K562 (cell line): ENCODE data around the gene PHKG1. TPM values are rescaled to one million over a fixed set of nuclear protein-coding genes. Genes with fewer than 3 reads are reported as not detected.

Source experiments
- ESRRB ChIP-seq: fragments of 250-450 bp; sonication (Bioruptor Pico); IDR thresholded peaks from 2 replicates; pipeline ENCODE4 v1.5.0; 2020; ENCODE audit warnings: mild to moderate bottlenecking, moderate library complexity, borderline replicate concordance
- MYC ChIP-seq, 2 experiments: fragments of 250-450 bp in 1 of 2; sonication (Bioruptor Pico) in 1 of 2; IDR thresholded peaks; 2 replicates each; pipeline versions ENCODE4 v1.5.1 to v1.6.1; 2012 to 2021; ENCODE audit warnings: low read depth in 2 of 2, borderline replicate concordance in 1 of 2, improper control_type of control experiment in 1 of 2, low read length in 1 of 2, mild to moderate bottlenecking in 1 of 2, moderate library complexity in 1 of 2
- NFIC ChIP-seq: fragments of 450-650 bp; IDR thresholded peaks from 2 replicates; pipeline ENCODE4 v1.6.1; 2017; ENCODE audit warnings: mild to moderate bottlenecking, inconsistent platforms
- POLR2A ChIP-seq: fragments of 450-650 bp; conservative IDR thresholded peaks from 2 replicates; pipeline ENCODE4 v1.6.1; 2016
- SIN3A ChIP-seq, 2 experiments: fragments of 150-350 bp in 1 of 2; IDR thresholded peaks; 2 replicates each; pipeline ENCODE4 v1.6.1; 2011 to 2016; ENCODE audit warnings: borderline replicate concordance in 2 of 2, low read depth in 2 of 2, low read length in 2 of 2, mild to moderate bottlenecking in 2 of 2, moderate library complexity in 2 of 2; ENCODE audit not compliant: control insufficient read depth in 1 of 2
- U2AF1 ChIP-seq: fragments of 200-400 bp; formaldehyde crosslinking; optimal IDR thresholded peaks from 2 replicates; pipeline ENCODE3; 2017; ENCODE audit warnings: mild to moderate bottlenecking, low read depth, low read length, moderate library complexity
- ZBED1 ChIP-seq: IDR thresholded peaks from 2 replicates; pipeline ENCODE4 v1.6.1; 2014
- ZBTB17 ChIP-seq: fragments of 450-650 bp; formaldehyde crosslinking; IDR thresholded peaks from 2 replicates; pipeline ENCODE4 v1.4.0; 2020; ENCODE audit warnings: mild to moderate bottlenecking
- ZNF253 ChIP-seq: fragments of 250-450 bp; sonication (Bioruptor Pico); conservative IDR thresholded peaks from 2 replicates; pipeline ENCODE4 v1.6.1; 2021; ENCODE audit warnings: mild to moderate bottlenecking
- ZNF551 ChIP-seq: fragments of 250-450 bp; sonication (Bioruptor Pico); IDR thresholded peaks from 2 replicates; pipeline ENCODE4 v1.5.0; 2021; ENCODE audit warnings: mild to moderate bottlenecking, moderate library complexity
- ZNF584 ChIP-seq: fragments of 200-800 bp; sonication (Bioruptor generic); IDR thresholded peaks from 2 replicates; pipeline ENCODE4 v1.6.1; 2016; ENCODE audit warnings: low read depth, mild to moderate bottlenecking, missing genetic modification characterization, missing compliant biosample characterization
- ZNF76 ChIP-seq: fragments of 250-450 bp; sonication (Bioruptor Pico); IDR thresholded peaks from 2 replicates; pipeline ENCODE4 v1.4.0; 2020; ENCODE audit warnings: mild to moderate bottlenecking, moderate library complexity, borderline replicate concordance
- polyA plus RNA-seq, 8 experiments: library from polyadenylated mRNA; depleted of rRNA in 4 of 8; stranded (reverse) in 5 of 8; unstranded in 3 of 8; fragments of >200 nt; fragmentation: Nextera tagmentation in 2 of 8; fragmentation: Illumina TruSeq in 1 of 8; extraction: Ambion mirVana in 2 of 8; extraction: Trizol in 1 of 8; gene quantifications; 2 replicates each; pipeline versions ENCODE4 v1.2.1 to v1.2.3, GENCODE V29; 2011 to 2014; ENCODE audit warnings: inconsistent platforms in 1 of 8, missing spikeins in 1 of 8
- total RNA-seq, 7 experiments: library from RNA; depleted of rRNA in 6 of 7; stranded (reverse); fragments of >200 nt in 6 of 7; fragmentation: Illumina TruSeq in 2 of 7; extraction: Trizol in 2 of 7; gene quantifications; 2 replicates each; pipeline versions ENCODE4 v1.2.1 to v1.2.3, GENCODE V29; 2011 to 2021; ENCODE audit warnings: low replicate concordance in 1 of 7
- TF ChIP-seq, protein P1 (sequence below): fragments of 450-650 bp; formaldehyde crosslinking; IDR thresholded peaks from 2 replicates; pipeline ENCODE4 v1.4.0; 2020; ENCODE audit warnings: mild to moderate bottlenecking, moderate library complexity
- TF ChIP-seq, protein P2 (sequence below): sonication (generic); IDR thresholded peaks from 2 replicates; pipeline ENCODE4 v1.6.1; 2016
- TF ChIP-seq, protein P3 (sequence below): fragments of 450-650 bp; IDR thresholded peaks from 2 replicates; pipeline ENCODE4 v1.6.1; 2016
- TF ChIP-seq, protein P4 (sequence below): fragments of 450-650 bp; IDR thresholded peaks from one replicate; pipeline ENCODE4 v1.6.1; 2018; ENCODE audit warnings: mild to moderate bottlenecking, moderate library complexity; ENCODE audit not compliant: partially characterized antibody
- TF ChIP-seq, protein P5 (sequence below): sonication (generic); formaldehyde crosslinking; IDR thresholded peaks from 2 replicates; pipeline ENCODE4 v1.9.0; 2022; ENCODE audit warnings: mild to moderate bottlenecking, missing genetic modification reagents

The PHKG1 gene
- total and polyA plus RNA-seq, 9 of the 15 experiments (the other 6 are each of a cell fraction or from before 2014, with no cell fraction given): 0.10 to 0.83 (median 0.46) TPM

DNA sequence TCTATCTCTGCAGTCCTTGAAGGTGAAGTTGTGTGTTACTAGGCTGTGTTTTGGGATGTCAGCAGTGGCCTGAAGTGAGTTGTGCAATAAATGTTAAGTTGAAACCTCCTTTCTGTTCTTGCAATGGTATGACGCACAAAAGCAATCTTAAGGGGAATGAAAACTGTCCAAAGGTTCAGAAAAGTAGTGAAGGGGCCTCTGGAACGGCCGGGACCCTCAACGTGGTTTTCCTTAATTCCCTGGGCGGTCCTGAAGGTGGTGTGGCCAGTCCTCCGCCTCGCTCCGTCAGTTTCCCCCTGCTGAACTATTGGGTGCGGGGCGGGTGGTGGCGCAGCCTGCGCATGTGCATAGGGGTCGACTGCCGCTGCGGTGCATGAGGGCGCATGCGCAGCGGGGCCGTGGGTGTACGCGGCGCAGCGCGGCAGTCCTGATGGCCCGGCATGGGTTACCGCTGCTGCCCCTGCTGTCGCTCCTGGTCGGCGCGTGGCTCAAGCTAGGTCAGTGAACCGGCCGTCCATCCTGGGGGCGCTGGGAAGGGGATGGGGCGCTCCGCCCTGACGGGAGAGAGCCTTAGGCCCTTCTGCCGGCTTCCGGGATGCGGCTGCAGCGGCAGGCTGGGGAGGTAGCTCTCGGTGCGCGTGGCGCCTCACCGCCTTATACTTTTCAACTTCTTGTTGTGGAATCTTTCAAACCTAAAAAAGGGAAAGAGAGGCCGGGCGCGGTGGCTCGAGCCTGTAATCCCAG lies 28.7 kb downstream of the PHKG1 start, which contains the start of gene SUMF2 (continued):
- TF ChIP-seq ZNF76 (CRISPR knock-in tag) (0 out of 2 replicates have a peak, but pooled peaks have one; percentile 20), ZBED1 (peak; percentile 78), MYC (IDR thresholded peaks at IDR 0.05; ENCODE audit: low read depth, low read length) (peak; percentile 93), MYC (CRISPR knock-in tag; IDR thresholded peaks at IDR 0.05; ENCODE audit: borderline replicate concordance, low read depth) (peak; percentile 87), ESRRB (CRISPR knock-in tag) (peak; percentile 73; the same call in 1 of the 2 replicates), ZNF253 (0 out of 2 replicates have a peak, but pooled peaks have one; percentile 61), SIN3A (IDR thresholded peaks at IDR 0.05; ENCODE audit: borderline replicate concordance in 2 of 2, control insufficient read depth in 1 of 2, low read depth in 2 of 2, low read length in 2 of 2) (peak; percentile 50 to 53; a peak in 2 of 4 replicates), ZNF551 (CRISPR knock-in tag) (0 out of 2 replicates have a peak, but pooled peaks have one; percentile 40), U2AF1 (no peak), POLR2A (peak; percentile 95), ZNF584 (CRISPR knock-in tag) (no peak), NFIC (peak; percentile 27; the same call in 1 of the 2 replicates), ZBTB17 (CRISPR knock-in tag) (peak; percentile 80; the same call in 1 of the 2 replicates)
- TF ChIP-seq, protein P1, sequence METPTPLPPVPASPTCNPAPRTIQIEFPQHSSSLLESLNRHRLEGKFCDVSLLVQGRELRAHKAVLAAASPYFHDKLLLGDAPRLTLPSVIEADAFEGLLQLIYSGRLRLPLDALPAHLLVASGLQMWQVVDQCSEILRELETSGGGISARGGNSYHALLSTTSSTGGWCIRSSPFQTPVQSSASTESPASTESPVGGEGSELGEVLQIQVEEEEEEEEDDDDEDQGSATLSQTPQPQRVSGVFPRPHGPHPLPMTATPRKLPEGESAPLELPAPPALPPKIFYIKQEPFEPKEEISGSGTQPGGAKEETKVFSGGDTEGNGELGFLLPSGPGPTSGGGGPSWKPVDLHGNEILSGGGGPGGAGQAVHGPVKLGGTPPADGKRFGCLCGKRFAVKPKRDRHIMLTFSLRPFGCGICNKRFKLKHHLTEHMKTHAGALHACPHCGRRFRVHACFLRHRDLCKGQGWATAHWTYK (CRISPR knock-in tag): peak; percentile 82; the same call in 1 of the 2 replicates
- TF ChIP-seq, protein P2, sequence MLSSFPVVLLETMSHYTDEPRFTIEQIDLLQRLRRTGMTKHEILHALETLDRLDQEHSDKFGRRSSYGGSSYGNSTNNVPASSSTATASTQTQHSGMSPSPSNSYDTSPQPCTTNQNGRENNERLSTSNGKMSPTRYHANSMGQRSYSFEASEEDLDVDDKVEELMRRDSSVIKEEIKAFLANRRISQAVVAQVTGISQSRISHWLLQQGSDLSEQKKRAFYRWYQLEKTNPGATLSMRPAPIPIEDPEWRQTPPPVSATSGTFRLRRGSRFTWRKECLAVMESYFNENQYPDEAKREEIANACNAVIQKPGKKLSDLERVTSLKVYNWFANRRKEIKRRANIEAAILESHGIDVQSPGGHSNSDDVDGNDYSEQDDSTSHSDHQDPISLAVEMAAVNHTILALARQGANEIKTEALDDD: no peak
- TF ChIP-seq, protein P3, sequence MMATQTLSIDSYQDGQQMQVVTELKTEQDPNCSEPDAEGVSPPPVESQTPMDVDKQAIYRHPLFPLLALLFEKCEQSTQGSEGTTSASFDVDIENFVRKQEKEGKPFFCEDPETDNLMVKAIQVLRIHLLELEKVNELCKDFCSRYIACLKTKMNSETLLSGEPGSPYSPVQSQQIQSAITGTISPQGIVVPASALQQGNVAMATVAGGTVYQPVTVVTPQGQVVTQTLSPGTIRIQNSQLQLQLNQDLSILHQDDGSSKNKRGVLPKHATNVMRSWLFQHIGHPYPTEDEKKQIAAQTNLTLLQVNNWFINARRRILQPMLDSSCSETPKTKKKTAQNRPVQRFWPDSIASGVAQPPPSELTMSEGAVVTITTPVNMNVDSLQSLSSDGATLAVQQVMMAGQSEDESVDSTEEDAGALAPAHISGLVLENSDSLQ: 0 out of 2 replicates have a peak, but pooled peaks have one; percentile 5
- TF ChIP-seq, protein P4, sequence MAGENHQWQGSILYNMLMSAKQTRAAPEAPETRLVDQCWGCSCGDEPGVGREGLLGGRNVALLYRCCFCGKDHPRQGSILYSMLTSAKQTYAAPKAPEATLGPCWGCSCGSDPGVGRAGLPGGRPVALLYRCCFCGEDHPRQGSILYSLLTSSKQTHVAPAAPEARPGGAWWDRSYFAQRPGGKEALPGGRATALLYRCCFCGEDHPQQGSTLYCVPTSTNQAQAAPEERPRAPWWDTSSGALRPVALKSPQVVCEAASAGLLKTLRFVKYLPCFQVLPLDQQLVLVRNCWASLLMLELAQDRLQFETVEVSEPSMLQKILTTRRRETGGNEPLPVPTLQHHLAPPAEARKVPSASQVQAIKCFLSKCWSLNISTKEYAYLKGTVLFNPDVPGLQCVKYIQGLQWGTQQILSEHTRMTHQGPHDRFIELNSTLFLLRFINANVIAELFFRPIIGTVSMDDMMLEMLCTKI: no peak
- TF ChIP-seq, protein P5, sequence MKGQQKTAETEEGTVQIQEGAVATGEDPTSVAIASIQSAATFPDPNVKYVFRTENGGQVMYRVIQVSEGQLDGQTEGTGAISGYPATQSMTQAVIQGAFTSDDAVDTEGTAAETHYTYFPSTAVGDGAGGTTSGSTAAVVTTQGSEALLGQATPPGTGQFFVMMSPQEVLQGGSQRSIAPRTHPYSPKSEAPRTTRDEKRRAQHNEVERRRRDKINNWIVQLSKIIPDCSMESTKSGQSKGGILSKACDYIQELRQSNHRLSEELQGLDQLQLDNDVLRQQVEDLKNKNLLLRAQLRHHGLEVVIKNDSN (CRISPR knock-in tag): no peak
